Posterior cingulate gyrus (tissue), 11 donors: ENCODE measurements around the gene ZBED5.
"Not testable (repeated sequence)": the region's sequence is repeated elsewhere in the genome, so short reads cannot be mapped to it uniquely, and the experiment has no call there.

Experiments
- DNase-seq, 10 donors: peaks; one replicate each; pipeline versions ENCODE4 v3.0.0 to v3.0.0-alpha.2; 2020 to 2021; ENCODE audit warnings: mixed read lengths in 3 of 10
- intact Hi-C: fragments of 100-400 bp; cut with DNase I; formaldehyde crosslinking; loops from one replicate; pipeline ENCODE4 v1.15.1; 2023

Gene ZBED5

DNA sequence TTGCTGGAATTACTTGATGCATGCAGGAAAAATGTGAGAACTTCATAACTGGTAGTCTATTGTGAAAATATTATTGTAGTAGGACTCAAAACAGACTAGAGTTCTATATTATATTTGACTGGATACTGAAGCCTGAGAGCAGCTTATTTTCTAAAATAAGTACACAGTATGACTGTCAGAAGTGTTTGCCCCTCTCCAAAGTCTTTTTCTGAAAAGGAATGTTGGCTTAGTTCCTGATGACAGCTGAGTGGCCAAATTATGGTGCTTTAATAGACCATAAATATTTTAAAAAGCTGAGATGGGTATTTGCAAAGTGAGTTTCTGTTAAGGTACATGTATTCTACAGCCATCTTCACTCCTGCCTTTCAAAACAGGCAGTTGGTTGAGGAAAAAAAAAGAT lies 13.1 kb downstream of the ZBED5 start:
- no peak for DNase-seq
- intact Hi-C loops: no loop called here

GRCh38 chr11:10844356-10844755 lies 13.5 kb downstream of the ZBED5 start:
- intact Hi-C loops: no loop called here
- no peak for DNase-seq

DNA sequence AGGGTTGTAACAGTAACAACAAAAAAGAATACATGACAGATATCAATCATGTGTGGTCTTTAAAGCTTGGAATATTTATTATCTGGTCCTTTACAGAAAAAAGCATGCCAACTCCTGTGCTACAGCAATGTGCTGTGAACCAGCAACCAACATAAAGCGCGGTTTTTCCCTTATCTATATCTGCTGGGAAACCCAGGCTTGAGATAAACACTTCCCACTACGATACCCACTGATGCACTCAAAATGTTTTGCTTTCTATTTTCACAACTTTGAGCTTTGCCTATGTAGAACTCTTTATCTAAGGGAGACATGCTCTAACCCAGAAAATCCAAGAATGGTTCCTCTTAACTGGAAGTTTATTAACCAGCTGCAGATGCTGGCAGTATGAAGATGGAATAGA lies 19.0 kb downstream of the ZBED5 start:
- intact Hi-C loops: no loop called here
- DNase-seq: no peak

DNA sequence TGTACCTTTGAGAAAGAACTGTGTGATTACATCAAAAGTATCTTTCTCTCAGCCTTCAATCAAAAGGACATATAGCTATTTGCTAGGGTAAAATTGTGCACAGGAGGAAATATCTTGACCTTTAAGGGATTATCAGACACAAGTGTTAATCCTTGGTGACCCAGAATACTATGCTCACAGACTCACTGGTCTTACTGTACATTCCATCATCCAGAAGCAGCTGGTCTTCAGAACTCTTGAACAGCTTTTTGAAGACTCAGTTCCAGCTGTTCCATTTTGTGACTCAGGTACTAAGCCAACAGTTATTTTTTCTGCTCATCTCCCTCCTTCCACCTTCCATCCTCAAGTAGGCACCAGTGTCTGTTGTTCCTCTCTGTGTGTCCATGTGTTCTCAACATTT lies 19.8 kb downstream of the ZBED5 start:
- intact Hi-C loops: no loop called here
- no peak for DNase-seq

GRCh38 chr11:10836884-10837283 lies 21.0 kb downstream of the ZBED5 start:
- intact Hi-C loops, DNase-seq: not testable (repeated sequence)

GRCh38 chr11:10829139-10829538 lies 28.7 kb downstream of the ZBED5 start:
- intact Hi-C loops: no loop called here

DNA sequence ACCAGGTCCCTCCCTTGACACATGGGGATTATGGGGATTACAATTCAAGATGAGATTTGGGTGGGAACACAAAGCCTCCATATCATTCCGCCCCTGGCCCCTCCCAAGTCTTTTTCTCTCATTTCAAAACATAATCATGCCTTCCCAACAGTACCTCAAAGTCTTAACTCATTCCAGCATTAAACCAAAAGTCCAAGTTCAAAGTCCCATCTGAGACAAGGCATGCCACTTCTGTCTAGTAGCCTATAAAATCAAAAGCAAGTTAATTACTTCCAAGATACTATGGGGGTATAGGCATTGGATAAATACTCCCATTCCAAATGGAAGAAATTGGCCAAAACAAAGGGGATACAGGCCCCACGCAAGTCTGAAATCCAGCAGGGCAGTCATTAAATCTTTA lies 29.5 kb downstream of the ZBED5 start:
- no peak for DNase-seq
- intact Hi-C loops: no loop called here

More at GRCh38 chr11:10829139-10829538, 28.7 kb downstream of the ZBED5 start:
- DNase-seq: no peak

- intact Hi-C loops: no loop called here
- no peak for DNase-seq
Observed at GRCh38 chr11:10824888-10825287, 33.0 kb downstream of the ZBED5 start.

DNA sequence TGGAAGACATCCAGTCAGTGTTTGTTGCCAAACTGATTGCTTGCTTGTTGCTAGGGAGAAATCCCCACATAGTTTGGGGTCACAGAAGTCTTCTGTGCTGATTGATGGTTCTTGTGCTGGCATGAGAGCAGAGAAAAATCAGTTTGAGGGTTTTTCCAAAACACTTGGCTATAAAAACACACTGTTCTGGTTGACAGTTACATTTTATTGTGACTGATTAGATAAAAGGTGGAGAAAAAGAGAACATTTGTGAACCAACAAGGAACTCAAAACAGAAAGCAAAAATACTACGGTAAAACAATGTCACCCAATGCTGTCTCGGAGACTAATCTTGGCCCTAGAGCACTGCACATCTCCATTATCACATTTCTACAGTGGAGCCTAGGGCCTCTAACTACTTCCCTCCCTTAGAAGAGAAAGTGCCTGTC lies 34.7 kb downstream of the ZBED5 start:
- intact Hi-C loops: no loop called here
- DNase-seq: no peak

DNA sequence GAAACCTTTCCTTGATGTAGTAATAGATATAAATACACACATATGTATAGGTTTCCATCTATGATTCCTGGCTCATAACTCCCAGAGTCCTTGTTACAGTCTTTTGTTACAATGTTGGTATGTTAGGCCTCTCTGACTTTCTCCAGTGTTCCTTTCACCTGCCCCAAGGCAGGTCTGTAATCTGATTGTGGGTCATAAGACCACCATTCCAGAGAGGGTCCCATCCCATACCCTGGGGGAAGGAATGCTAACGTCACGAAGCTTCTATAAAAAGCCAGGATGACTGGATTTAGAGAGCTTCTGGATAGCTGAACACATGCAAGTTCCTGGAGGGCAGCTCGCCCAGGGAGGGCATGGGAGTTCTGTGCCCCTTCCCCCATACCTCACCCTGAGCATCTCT lies 35.4 kb downstream of the ZBED5 start:
- DNase-seq, intact Hi-C loops: not testable (repeated sequence)

DNA sequence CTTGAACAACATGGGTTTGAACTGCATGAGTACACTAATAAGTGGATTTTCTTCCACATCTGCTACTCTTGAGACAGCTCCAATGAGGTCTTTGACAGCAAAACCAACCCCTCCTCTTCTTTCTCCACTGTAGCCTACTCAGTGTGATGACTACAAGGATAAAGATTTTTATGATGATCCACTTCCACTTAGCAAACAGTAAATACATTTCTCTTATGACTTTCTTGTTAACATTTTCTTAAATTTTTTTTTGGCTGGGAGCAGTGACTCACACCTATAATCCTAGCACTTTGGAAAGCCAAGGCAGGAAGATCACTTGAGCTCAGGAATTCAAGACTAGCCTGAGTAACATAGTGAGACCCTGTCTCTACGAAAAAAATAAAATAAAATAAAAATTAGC lies 39.3 kb downstream of the ZBED5 start:
- intact Hi-C loops: no loop called here
- DNase-seq: no peak

DNA sequence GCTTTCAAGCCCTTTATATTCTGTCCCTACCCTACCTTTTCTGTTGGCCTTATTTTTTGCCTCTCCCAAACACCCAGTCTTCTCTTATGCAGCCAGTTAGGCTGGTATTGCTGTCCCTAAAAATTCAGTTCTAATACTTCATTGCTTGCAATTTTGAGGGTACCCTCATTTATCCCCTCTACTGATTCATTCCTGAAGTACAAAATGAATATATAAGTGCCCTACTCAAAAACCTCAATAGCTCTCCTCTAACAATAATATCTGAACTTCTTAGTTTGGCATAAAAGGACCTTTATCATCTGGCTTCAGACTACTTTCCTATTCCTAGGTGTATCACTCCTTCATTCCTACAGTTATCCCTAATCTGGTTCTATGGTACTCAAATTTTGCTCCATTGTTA lies 43.9 kb downstream of the ZBED5 start:
- intact Hi-C loops: no loop called here

DNA sequence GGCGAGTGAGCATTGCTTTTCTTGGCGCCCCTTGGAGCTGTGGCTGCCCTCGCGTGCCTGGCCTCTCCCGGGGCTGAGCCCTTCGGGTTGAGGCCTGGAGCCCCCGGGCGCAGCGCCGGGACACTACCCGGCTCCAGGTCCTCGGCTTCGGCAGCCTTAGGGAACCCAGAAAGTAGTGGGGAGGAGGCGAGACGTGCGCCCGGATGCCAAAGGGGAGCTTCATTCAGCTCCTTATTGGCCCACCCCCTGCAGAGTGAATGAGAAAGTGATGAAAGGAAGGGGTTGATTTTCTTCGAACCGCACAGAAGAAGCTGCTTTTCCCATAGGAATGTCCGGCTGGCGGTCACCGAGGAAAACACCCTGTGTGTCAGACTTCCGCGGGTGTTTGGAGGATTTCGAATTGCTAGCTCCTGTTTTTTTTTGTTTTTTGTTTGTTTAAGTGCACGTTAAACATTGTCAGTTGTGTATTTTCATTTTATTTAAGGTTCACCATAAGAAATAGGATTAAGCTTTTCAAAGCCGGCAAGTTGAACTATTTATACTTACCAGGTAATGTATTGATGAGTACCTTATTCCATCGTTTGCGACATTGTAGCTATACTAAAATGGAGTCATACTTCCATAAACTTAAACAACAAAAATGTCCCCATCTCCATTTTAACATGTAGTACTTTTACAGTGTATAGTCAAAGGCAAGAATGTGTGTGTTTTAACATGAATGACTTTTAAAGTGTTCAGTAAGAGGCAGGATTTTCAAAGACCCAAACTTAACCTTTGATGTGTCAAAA lies 48.3 kb downstream of the ZBED5 start:
- DNase-seq: peak in 6 of 10 donors; percentile 18 to 88 (median 30)
- intact Hi-C loops: loop anchor here (5.0 kb wide), 1 partner anchor 123 kb away; no protein-coding TSS in a partner anchor

More for the DNA sequence above, 43.9 kb downstream of the ZBED5 start:
- DNase-seq: no peak

GRCh38 chr11:10808553-10809372 lies 49.1 kb downstream of the ZBED5 start, which contains the start of gene EIF4G2:
Gene EIF4G2, minus strand, starts transcription at chr11:10808926.
- intact Hi-C loops: loop anchor here (1.0 to 5.0 kb wide), 2 partner anchors 49 to 124 kb away; no protein-coding TSS in a partner anchor
- DNase-seq: peak; percentile 98 to 100 (median 100)

- peak in 3 of 10 donors; percentile 16 to 88 (median 37) for DNase-seq
- intact Hi-C loops: loop anchor here (1.0 to 5.0 kb wide), 2 partner anchors 49 to 124 kb away; no protein-coding TSS in a partner anchor
Observed at GRCh38 chr11:10808235-10808552, 49.7 kb downstream of the ZBED5 start.

DNA sequence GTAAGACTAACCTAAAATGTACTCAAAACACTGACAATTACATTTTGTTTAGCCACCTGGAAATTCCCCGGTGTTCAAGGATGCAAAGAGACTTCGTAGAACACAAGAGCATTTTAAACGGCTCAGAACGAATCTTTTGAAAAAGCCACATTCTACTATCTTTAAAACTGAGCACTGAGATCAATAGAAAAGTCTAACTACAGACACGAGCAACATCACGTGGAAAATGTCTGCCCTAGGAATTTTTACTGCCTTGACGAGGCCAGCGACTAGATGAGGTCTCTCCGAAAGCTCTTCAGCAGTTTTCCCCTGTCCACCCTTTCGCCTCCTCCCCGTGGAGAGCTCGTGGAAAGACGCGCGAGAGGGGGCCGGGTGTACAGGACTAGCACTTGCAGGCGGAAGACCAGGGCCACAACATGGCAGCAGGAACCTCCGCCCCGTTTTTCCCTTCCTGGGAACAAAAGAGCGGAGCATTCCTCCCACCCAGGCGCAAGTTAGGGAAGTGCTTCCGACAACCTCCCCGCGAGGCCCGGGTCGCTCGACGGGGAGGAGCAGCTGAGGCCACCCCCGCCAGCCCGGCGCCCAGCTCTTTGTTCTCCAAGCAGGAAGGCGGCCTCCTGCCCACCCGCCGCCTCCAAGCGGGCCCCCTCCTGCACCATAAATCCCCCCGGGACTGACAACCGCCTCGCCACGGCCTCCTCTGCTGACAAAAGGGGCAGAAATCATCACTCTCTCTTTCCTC lies 50.2 kb downstream of the ZBED5 start:
- DNase-seq: peak; percentile 38 to 92 (median 52)
- intact Hi-C loops: loop anchor here (1.0 to 5.0 kb wide), 2 partner anchors 50 to 125 kb away; no protein-coding TSS in a partner anchor

DNA sequence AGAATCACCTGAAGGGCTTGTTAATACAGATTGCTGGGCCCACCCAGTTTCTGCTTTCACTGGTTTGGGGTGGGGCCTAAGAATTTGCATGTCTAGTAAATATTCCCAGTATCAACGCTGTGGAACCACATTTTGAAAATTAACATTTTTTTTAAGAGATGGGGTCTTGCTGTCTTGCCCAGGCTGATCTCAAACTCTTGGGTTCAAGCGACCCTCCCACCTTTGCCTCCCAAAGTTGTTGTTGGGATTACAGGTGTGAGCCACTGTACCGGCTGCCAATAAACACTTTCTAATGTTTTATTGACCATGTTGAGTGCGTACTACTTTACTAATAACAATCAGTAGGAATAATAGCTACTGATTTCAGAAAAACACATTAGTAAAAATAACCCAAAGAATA lies 51.6 kb downstream of the ZBED5 start:
- intact Hi-C loops: loop anchor here (5.0 kb wide), 1 partner anchor 126 kb away; no protein-coding TSS in a partner anchor
- DNase-seq: no peak

DNA sequence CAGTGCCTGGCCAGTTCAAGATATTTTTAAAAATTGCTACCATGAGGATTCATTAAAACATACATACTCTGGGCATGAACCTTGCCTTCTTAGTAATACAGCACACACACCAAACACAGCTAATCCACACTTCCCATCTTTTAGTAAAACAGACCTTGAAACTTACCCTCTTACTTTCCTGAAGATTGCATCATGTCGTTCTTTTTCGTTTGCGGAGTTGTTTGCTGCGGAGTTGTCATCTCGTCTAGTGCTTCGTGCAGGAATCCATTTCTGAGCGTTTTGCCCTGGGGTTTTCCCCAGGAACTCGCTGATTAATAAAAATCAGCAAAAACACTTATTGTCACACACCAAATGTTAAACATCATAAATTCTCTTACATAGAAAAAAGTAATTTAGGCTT lies 52.1 kb downstream of the ZBED5 start:
- DNase-seq: no peak
- intact Hi-C loops: loop anchor here (5.0 kb wide), 1 partner anchor 127 kb away; no protein-coding TSS in a partner anchor

DNA sequence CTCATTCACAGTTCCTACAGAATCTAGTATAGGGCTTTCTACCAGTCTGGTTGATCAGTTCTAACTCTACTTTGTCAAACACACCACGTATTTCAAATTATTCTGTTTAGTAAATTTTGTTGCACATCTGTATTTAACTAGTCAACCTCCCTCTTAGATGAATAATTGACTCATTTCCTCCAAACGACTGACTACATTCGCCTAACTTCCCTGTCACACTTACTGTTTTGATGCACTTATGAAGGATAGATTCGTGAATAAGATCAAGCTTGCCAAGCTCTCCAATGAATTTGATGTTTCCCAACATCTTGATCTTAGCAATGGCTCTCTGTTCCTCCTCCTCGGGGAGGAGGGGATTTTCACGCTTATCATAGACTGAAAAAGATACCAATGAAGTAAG lies 54.2 kb downstream of the ZBED5 start:
- no peak for DNase-seq
- intact Hi-C loops: no loop called here
